Measurements from ENCODE around the gene ADGRB3.
A peak's percentile ranks its signal among the peaks of the same experiment; 100 is the strongest.

The ADGRB3 gene

GRCh38 chr6:68634726-68635411, at the start of gene ADGRB3:
TSS of gene ADGRB3 (plus strand) at chr6:68635282. CDS start at chr6:68638676, 3,394 bp downstream.
- peak; percentile 96 for DNase-seq

- no peak for DNase-seq
Observed at GRCh38 chr6:68593558-68593957, 41.5 kb upstream of the ADGRB3 start.

- no peak for DNase-seq
Observed at GRCh38 chr6:68597642-68598041, 37.4 kb upstream of the ADGRB3 start.

GRCh38 chr6:68615938-68616337, 19.1 kb upstream of the ADGRB3 start:
- DNase-seq: no peak

- DNase-seq: no peak
Observed at GRCh38 chr6:68625998-68626397, 9.1 kb upstream of the ADGRB3 start.

- no peak for DNase-seq
Observed at GRCh38 chr6:68628161-68628560, 6.9 kb upstream of the ADGRB3 start.

- no peak for DNase-seq
Observed at GRCh38 chr6:68632734-68633133, 2.3 kb upstream of the ADGRB3 start.

GRCh38 chr6:68633281-68633971, 1.7 kb upstream of the ADGRB3 start:
- no peak for DNase-seq

GRCh38 chr6:68633972-68634725, 933 bp upstream of the ADGRB3 start:
- peak; percentile 60 for DNase-seq

GRCh38 chr6:68635412-68635705, 277 bp downstream of the ADGRB3 start:
- DNase-seq: no peak

GRCh38 chr6:68635706-68636513, 828 bp downstream of the ADGRB3 start:
- peak; percentile 57 for DNase-seq

GRCh38 chr6:68636666-68637065, 1.6 kb downstream of the ADGRB3 start:
- DNase-seq: no peak

GRCh38 chr6:68637071-68637470, 2.0 kb downstream of the ADGRB3 start:
- no peak for DNase-seq

- DNase-seq: no peak
Observed at GRCh38 chr6:68637782-68638181, 2.7 kb downstream of the ADGRB3 start.

- DNase-seq: peak; percentile 65
Observed at GRCh38 chr6:68638230-68638900, 3.3 kb downstream of the ADGRB3 start.

- peak; percentile 72 for DNase-seq
Observed at GRCh38 chr6:68639211-68639610, 4.1 kb downstream of the ADGRB3 start.

- DNase-seq: peak; percentile 65
Observed at GRCh38 chr6:68639826-68640490, 4.9 kb downstream of the ADGRB3 start.

GRCh38 chr6:68640491-68640835, 5.4 kb downstream of the ADGRB3 start:
- DNase-seq: no peak

GRCh38 chr6:68641172-68641571, 6.1 kb downstream of the ADGRB3 start:
- DNase-seq: no peak

GRCh38 chr6:68642081-68642480, 7.0 kb downstream of the ADGRB3 start:
- no peak for DNase-seq

GRCh38 chr6:68642977-68643376, 7.9 kb downstream of the ADGRB3 start:
- DNase-seq: no peak

- DNase-seq: no peak
Observed at GRCh38 chr6:68649669-68650068, 14.6 kb downstream of the ADGRB3 start.
